Measurements from ENCODE around the gene RELCH. TPM values are rescaled to one million over a fixed set of nuclear protein-coding genes. Genes with fewer than 3 reads are reported as not detected.

The RELCH gene
- total RNA-seq, 1 experiment from 2014 or later = 16.7 TPM

DNA sequence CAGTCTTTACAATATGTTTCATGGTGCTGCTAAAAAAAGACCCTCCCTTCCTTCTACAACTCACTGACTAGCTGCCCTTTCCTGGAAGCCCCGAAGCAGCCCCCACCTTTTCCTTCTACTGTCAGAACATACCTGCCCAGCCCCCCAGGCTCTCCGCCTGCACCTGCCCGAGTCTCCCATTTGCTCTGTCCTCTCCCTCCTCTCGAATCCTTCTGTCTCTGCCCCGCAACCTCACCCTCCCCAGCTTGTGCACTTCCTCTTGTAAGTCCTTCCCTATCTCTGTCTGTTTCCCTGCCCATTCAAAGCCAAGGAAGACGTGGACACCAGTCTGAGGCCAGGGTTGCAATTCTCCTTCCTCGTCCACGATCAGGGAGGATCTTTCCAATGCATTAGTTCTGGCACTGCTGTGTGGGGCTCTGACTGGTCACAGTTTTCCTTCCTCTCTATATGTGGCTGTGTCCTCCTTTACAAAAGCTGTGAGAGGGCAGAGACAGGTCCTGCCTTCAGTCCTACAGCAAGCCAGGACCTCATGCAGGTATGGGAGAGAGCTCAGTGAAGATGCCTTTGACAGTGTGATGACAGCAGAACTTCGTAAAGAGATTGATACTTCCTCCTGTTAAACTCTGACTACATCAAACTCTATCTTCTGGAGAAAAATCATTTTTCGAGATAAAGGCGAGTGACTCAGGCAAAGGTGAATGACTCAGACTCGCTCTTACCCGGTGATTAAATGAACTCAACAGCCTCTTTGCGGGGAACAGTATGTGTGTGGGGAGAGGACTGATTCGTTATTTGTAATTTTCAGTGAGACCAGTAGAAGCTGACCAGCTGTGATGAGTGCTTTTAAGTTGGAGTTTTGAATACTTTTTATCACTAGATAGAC lies 152.3 kb downstream of the RELCH start:
- DNase-seq (ENCODE audit: low read depth) = peak; percentile 74

DNA sequence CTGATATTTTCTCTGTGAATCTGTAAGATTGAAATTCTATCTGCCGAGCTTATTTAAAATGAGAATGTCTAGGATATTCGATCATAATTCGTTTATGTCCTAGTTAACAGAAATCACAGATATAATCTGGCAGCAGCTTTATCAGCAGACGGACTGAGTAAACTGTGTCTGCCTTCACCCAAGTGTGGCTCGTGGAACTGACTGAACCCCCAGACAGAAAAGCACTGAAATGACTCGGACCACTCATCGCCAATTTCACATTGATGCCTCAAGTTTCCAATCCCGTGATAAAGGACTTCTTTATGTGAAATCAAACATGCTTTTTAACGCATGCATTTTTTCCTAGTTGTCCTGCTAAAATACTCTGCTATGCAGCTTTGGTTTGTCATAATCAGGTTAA lies 153.9 kb downstream of the RELCH start:
- DNase-seq (ENCODE audit: low read depth) = no peak

DNA sequence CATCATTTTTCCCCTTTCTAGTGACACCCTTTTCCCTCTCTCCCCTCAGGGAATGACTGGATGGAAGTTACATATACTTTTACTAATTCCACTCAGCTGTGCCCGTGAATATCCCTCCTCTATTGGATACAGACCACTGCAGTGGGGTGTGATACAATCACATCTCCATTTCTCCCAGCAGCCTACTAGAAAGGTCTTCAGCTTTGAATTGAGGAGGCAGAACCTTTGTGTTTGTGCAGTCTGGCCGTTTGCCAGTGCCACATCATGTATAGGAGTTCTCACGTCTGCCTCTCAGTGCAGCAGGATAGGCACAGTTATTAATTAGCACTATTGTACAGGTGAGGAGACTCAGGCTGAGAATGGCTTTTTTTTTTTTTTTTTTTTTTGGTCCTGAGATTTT lies 154.4 kb downstream of the RELCH start:
- no peak for DNase-seq (ENCODE audit: low read depth)

DNA sequence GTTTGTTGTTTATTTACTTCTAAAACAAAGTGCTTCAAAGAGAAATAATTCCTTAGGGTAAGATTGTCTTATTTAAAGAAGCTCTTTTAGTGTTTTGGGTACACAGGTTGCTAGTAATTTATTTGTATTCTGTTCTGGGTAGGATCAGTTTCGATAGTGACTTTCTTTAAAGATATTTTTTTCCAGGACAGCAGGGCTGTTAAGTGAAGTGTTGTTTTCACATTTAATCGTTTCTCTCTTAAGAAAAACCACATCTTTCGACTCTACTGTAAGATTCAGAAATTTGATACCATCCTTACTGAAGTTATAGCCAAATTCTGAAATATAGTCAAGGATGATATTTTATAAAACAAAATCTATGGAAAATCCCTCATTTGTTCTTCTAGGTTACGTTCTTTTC lies 155.8 kb downstream of the RELCH start:
- DNase-seq (ENCODE audit: low read depth) = no peak

DNA sequence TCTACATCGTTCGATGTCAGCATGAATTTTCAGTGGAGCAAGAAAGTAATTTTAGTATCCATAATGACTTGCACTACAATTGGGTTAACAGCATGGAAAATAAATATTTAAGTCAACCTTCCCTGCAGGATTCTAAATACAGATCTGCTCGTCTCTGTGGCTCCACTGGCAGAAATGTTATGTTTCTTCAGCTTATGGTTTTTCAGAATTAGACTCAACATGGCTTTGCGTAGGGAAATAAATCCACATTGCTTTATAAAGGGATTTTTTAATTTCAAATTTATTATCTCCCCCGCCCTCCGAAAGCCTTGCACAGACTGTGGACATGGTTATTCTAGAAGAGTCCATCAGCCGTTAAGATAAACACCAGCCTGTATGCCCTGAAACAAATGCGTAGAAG lies 156.3 kb downstream of the RELCH start:
- DNase-seq (ENCODE audit: low read depth) = no peak

DNA sequence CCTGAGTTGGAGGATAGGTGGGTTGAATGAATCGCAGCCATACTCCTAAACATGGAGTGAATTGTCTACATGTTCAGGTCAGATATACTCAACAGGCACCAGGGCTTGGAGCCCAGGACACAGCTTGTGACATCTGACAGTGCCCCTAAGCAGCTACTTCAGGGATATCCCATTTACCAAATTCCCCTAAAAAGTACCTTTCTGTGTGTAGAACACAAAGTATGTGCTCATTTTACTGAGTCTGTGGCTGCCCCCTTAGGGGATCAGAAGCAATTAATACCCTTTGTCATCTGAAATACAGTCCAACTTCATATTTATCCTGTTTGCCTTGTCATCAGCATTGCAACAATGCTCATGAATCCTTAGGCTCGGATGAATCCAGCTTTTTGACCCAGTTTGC lies 158.9 kb downstream of the RELCH start:
- no peak for DNase-seq (ENCODE audit: low read depth)

DNA sequence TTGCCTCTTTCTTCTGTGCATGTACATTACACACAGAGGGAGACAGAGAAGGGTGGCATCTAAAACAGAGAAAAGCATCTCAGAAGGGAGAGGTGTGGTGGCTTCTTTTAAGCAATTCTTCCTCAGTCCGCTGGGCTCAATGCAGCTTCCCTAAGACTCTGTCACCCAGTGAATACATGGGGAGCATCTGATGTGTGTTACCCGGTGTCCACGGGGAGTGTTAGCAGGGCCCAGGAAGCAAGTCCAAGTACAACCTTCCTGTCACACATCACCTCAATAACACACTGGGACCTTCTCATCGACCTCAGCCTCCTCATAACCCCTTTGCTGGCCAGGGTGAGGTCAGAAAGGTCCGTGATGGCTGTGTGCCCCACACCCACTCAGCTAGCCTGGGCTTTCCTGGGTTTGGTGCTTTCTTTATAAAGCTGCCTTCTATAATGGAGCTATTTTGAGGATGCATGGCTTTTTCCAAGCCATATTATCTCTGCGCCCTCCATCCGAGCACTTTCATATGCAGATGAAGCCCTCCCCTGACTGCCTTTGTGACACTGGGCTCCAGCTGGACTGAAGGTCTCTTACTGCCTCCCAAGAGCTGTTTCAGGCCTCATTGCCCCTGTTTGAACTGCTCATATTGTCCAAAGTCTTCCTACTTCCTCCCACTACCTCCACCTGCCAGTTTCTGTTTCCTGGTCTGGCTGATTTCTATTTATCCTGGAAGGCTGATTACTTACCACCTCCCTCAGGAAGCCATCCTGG lies 159.5 kb downstream of the RELCH start:
- no peak for DNase-seq (ENCODE audit: low read depth)

DNA sequence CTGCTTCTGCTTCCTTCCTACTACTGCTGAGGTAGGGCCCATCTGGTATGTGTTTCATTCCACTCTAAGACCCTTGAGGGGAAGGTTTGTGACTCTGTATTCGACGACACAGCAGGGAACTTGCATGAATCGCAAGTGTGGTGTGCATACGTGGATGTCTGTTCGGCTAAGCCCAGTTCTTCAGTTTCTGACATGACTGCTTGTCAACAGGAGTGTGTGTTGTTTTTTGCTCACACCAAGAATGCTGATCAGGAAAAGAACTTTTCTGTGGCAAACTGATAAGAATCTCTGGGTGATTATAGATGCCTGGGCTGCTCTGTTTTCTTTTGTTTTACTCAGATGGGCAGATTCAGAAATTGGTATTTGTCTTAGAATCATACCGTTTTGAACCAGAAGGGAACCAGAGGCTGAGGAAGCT lies 160.0 kb downstream of the RELCH start:
- DNase-seq (ENCODE audit: low read depth) = no peak

DNA sequence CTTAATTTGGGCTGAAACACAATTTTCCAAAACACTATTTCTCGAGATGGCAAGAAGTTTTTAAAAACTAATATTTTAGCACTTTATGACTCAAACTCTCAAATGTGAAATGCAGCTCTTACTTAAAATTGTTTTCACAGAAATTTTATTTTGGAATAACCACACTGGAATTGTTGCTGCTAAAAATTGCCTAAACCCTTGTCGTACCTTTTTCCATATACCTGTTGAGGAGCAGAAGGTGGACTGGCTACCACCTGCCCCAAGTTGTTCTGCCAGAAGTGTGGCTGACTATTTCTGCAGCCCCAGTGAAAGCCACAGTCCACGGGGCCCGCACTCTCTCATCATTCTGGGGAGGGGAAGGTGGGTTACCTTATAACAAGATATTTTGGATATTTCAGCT lies 161.4 kb downstream of the RELCH start:
- no peak for DNase-seq (ENCODE audit: low read depth)

DNA sequence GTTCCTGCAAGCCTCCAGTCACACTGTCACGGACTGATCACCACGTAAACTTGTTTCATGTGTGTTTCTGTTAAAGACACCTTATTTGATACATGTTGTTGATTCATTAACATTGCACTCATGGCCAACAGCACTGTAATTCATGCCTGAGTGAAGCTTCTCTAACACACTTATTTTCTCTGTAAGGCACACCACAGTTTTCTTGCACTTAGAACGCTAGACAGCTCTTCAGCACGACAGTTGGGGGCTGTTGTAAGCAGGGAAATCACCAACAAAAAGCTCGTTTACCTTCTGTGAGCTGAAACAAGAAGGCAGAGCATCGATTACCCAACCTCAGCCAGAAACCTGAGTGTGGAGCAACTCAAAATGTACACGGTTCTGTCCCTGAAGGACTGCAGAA lies 166.1 kb downstream of the RELCH start:
- DNase-seq (ENCODE audit: low read depth) = no peak

DNA sequence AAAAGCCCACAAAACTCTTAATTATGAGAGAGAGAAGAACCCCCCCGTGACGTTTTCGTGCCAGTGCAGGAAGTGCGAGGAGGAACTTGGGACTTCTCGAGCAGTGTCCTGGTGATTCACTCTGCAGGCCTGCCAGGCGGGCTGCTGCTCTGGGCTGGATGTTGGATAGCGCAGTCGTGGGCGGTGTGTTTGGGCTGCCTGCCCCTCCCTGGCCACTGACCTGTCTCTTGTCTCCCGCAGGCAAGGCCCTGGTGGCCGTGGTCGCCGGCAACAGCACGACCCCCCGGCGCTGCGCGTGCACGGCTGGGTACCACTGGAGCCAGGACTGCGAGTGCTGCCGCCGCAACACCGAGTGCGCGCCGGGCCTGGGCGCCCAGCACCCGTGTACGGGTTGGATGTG lies 167.1 kb downstream of the RELCH start:
- DNase-seq (ENCODE audit: low read depth) = no peak

DNA sequence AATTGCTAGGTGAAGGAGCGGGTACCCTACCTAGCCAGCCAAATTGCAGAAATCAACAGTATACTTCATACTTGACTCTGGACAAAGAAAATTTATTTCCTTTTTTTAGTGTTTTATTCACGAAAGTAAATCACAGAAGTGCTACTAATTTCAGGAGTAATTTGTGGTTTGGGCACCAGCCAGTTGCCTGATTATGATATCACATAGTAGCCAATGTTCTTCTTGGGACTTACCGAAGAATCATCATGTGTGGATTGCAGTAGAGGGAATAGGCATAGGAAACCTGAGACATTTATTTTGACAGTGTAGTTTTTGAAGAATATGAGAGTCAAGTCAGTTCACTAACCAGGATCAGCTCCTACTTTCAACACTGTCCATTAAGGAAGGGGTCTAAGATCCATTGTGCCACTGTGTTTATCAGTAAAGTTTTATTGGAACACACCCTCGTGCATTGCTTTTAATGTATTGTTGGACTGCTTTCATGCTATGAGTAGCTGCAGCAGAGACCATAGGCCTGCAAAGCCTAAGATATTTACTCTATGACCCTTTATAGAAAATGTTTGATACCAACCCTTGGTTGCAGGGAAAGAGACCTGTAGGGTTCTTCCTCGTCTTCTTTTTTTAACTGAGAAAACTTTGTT lies 170.1 kb downstream of the RELCH start:
- DNase-seq (ENCODE audit: low read depth) = no peak

Other genes starting within 250 kb of the RELCH start
- gene PIGN, start 199 bp upstream of the RELCH start, total RNA-seq (2014; rRNA removed; shearing (Covaris generic)) = 18.5 and 19.9 TPM in 2 replicates
- 0.10 and 0.36 TPM in 2 replicates for gene TNFRSF11A, start 138.1 kb downstream of the RELCH start, total RNA-seq (2014; rRNA removed; shearing (Covaris generic))

All from RPMI7951 (cell line).